ENCODE measurements around the gene INF2.

The INF2 gene

DNA sequence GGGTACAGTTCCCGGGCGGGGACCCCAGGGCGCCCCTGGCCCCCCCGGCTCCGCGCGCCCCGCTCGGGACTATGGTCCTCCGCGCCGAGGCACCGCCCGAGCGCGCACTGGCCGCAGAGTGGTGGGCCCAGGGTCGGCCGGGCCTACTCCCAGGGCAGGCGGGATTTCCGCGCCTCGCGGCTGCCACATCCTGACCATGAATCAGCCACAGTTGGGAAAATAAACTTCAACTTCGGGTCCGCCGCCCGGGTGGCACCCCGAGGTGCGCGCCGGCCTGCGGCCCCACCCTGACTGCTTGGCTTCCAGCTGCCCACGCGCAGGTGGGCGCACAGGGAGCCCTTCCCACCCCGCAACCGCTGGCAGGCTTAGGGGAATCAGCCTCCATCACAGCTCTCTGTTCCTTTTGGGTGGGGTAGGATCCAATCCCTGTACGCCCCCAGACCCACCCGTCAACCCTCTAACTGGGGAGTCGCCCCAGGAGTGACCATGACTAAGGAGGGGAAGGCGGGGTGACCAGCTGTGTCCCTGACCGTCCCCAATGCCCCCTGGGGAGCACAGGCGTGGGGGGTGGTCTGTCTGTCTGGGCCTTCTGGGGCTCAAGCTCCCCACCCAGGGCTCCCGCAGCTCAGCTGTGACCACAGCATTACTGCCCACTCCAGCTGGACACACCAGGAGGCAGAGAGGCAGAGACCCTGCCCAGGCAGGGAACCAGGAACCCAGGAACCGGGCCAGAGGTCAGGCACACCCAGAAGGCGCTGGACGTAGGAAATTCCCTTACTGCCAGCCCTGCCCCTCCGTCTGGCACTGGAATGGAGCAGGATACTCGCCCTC lies 678 bp downstream of the INF2 start:
- DNase-seq (ENCODE audit: low read depth), result no peak

DNA sequence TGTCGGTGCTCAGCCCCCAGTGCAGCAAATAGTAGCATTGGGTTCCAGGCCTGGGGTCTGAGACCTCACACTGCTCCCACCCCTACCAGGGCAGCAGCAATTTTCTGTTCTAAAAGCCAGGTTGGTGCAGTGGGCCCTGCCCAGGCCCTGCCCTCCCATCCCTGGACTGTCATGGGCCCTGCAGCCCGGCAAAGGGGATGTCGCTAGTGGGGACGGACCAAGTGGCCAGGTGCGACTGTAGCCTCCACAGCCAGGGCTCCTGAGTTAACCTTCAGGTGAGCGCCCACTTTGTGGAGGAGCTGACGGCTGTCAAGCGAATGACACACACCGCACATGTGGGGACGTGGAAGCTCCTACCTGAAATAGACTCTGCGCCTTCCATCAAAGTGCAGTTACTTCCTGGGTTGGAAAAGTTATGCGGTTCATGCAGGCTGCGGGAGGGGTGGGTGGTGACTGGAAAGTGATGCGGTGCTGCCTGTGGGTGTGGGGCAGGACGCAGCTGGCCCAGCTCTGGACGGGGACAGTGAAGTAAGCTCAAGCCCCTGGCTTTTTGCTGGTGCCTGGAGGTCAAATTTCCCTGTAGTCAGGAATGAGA lies 1.5 kb downstream of the INF2 start:
- no peak for DNase-seq (ENCODE audit: low read depth)

DNA sequence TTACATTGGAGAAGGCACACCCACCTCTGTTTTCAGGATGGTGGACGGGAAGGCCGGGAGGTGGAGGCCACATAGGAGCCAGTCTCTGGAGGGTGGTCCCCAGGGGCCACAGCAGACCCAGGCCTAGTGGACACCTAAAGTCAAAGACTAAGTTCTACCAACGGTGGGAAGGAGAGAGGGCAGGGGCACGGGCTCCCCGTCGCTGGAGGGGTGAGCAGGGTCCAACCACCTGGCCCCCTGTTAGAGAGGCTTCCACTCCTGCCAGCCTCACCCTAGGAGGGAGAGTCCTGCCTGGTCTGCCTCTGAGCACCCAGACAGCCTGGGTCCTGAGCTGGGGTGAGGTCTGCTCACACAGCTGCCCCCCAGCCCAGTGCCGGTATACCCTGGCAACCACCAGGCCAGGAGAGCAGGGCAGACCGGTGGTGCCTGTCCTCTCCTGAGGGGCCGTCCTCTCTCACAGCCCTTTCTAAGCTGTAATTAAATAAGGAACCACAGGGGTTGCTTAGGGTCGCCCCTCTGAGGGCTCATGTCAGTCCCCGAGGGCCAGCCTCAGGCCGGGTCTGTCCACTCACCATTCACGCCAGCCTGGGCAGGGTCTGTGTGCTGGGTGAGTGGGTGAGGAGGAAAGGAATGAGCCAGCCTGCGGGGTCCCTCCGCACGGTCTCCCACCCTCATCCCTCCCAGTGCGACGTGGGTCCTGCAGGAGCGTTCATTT lies 2.3 kb downstream of the INF2 start:
- DNase-seq (ENCODE audit: low read depth), result no peak

DNA sequence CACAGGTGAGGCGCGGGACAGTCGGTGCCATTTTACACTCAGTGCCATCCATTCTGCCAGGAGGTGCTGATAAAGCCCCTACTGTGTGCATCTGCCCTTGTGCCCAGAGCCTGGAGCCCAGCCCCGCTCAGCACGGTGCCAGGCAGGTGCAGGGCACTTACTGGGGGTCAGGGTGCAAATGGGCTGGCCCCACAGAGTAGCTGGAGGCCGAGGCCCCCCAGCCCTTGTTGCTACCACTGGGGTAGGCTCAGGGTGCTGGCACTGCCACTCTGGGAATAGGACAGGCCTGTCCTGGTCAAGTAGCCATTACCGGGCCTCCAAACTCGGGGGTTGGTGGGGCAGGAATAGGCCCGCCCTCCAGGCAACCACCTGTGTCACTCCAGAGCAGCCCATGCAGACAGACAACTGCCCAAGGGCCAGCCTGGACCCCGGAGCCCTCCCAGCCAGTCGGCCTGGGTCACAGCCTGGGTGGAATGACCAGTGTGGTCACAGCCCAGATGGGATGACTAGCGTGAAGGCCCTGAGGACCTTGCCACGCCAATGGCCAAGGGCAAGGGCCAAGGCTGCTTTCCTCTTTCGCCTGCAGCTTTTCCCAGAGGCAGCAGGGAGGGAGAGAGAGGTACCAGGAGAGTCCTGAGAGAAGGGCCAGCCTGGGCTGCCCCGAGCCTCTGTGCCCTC lies 3.0 kb downstream of the INF2 start:
- no peak for DNase-seq (ENCODE audit: low read depth)

DNA sequence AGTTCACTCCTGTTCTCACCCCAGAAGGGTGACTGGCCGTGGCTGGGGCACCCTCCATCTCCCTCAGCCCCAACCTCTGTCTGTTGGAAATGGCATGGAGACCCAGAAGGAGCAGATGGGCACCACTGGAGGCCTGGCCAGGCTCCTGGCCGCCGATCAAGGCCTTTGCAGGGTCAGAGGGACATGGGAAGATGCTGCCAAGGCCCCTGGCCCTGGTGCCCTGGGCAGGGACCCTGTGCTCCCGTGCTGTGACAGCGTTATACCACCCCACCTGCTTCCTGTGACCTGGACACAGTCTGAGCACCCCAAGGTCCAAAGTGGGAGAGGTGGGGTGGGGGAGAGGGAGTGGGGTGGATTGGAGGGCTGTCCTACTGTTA lies 3.5 kb downstream of the INF2 start:
- DNase-seq (ENCODE audit: low read depth), result no peak

DNA sequence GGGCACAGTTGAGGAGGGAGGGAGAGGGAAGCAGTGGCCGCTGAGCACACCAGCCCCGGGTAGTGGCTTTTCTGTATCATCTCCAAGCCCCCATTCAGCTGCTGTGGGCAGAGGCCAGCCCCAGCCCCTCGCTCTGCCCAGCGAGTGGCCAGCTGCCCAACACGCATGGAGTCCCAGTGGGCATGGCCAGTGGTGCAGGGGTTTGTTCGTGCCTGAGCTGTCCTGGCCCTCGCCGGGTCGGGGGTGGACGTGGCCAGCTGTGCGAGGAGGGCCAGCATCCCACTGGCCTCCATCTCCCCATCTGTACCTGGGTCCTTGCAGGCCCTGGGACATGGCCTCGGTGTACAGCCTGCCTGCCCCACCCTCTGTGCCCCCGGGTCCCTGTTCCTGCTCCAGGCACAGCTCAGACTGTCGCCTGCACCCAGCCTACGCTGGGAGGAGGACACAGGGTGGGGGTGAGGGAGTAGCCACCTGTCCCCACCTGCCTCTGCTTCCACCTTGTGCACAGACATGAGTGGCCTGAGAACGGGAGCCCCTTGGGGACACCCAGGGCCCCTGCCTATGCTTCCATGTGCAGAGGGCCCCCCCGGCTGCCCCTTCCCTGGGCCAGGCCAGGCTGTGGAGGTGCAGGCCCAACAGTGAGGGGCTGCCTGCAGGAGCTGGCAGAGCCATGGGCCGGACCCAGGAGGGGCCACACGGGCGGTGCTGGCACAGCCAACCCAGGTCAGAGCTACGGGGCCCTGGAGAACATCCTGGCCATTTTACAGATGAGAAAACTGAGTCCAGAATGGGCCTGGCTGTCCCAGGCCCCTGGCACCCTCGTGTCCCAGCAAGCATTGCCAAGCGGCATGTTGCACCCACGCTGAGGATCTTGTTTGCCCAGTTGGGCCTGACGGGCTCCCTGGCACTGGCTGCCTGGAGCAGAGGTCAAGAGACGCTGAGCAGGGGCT lies 4.3 kb downstream of the INF2 start:
- no peak for DNase-seq (ENCODE audit: low read depth)

DNA sequence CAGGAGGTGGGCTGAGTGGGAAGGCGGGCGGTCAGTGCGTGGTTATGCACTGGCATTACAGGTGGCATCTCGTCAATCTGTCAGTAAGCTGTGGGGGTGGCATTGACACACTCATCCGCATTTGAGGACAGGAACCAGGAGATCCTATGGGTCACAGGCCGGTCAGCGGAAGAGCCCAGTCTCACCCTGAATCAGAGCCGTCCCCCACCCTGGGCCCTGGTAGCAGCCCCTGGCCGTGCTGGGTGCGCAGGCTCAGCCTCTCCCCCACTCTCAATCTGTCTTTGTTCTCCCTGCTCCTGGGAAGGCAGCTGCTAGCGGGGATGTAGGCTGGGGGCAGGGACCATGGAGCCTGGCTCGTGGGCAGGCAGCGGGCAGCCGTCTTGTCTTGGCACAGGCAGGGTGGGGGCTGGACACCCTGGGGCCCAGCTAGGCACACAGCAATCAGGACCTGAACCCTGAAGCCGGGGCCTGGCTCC lies 5.1 kb downstream of the INF2 start:
- no peak for DNase-seq (ENCODE audit: low read depth)

DNA sequence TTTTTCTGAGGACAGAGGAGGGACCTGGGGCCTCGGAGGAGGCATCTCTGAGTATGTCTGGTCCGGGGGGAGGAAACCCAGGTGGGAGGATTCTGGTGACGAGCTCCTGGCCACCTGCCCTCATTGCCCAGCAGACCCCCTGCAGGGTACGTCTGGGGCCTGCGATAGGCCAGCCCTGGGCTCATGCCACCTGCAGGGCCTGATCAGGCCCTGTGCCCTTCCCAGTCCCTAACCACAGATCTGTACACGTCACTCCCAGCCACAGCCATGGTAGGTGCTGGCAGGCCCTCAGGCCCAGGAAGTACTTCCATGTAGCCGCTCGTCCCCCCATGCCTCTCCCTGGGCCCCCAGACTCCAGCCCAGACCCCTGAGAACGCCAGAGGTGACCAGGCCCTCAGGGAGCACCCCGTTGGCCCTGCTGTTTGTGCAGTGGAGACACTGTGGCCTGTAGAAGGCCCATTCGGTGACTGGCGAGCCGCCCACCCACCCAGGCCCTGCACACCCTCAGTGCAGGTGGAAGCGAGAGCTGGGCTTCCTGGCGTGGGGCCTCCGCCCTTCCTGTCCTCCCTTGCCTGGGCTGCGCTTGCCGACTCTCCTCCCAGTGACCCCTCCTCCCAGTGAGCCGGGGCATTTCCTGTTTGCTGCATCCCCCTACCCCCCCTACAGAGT lies 5.7 kb downstream of the INF2 start:
- no peak for DNase-seq (ENCODE audit: low read depth)

DNA sequence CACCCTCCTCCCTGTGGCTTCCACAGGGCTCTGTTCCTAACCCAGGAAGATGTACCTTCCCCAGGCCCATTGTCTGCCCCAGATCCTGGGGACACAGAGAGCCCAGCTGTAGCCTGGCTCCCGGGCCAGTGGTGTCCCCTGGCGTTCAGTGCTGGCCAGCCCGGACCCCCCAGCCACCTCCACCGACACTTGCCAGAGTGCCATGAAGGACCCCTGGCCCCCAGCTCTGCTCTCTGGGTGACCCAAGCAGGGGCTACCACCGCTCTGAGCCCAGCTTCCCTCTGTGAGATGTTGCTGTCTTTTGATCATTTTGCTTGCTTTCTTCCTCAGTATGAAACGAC lies 6.2 kb downstream of the INF2 start:
- DNase-seq (ENCODE audit: low read depth), result no peak

DNA sequence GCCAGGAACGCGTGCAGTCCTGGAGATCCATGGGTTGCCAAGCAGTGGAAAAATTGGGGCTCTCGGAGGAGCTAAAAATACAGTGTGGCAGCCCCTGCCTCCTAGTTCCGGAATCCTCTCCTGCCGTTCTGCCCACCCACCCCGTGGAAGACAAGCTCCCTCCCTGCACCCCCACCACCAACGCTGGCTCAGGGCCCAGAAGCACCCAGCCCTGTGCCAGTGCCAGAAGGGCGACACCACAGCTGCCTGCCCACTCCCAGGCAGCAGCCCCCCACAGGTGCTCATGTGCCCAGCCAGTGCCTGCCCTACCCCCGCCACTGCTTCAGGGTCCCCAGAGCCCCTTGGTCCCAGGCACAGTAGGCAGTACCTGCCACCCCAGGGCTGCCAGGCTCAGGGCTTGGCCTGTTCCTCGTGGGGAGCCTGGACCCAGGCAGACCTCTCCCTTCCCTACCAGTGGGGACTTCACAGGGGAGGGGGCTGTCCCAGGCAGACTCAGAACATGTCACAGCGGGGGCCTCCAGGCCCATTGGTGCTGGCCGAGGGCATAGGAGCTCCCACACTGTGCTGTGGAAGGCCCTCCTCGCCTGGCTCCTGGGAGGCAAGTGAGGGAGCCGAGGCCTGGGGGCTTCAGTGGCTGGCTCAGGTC lies 7.4 kb downstream of the INF2 start:
- DNase-seq (ENCODE audit: low read depth), result no peak

DNA sequence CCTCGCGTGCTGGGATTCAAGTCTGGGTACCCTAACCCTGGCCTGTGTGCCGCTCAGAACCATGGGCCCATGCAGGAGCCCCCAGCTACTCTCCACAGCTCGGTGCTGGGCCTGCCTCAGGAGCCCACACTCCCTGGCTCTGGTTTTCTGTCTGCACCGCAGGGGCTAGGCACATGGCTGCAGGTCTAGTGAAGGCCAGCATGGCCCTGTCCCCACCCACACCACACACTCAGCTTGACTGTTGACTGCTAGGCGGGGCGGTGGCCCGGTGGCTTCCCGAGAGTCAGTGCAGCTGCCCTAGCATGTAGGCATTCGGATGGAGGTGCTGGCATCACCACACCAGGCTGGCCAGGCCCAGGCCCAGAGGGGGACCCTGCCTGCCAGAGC lies 7.9 kb downstream of the INF2 start:
- no peak for DNase-seq (ENCODE audit: low read depth)

DNA sequence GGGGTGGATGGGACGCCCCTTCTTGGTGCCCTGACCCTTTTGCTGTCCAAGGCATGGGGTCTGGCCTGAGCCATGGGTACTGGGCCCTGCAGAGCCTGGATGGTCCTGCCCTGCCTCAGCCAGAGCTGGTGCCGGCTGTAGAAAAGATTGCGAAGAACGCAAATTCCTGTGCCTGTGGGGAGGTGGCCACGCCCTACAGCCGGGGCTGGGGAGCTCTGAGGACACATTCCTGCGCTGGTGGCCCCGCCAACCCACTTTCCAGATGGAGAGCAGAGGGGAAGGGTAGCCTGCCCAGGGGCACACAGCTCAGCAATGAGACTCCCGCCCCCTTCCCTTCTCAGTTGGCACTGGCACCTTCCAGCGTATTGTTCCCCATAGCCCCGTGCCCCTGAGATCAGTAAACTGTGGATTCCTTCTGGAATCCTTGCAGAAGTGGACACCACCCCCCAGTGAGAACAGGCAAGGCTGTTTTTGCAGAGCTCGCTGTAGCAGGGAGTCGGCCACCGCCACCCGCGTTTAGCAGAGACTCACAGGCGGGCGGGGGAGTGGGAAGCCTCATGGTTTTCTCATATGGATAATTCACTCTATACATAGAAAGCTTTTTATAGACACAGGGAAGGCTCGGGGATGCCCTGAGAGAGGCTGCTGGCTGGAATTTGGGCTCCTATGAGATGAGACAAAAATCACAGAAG lies 8.6 kb downstream of the INF2 start:
- DNase-seq (ENCODE audit: low read depth), result no peak

DNA sequence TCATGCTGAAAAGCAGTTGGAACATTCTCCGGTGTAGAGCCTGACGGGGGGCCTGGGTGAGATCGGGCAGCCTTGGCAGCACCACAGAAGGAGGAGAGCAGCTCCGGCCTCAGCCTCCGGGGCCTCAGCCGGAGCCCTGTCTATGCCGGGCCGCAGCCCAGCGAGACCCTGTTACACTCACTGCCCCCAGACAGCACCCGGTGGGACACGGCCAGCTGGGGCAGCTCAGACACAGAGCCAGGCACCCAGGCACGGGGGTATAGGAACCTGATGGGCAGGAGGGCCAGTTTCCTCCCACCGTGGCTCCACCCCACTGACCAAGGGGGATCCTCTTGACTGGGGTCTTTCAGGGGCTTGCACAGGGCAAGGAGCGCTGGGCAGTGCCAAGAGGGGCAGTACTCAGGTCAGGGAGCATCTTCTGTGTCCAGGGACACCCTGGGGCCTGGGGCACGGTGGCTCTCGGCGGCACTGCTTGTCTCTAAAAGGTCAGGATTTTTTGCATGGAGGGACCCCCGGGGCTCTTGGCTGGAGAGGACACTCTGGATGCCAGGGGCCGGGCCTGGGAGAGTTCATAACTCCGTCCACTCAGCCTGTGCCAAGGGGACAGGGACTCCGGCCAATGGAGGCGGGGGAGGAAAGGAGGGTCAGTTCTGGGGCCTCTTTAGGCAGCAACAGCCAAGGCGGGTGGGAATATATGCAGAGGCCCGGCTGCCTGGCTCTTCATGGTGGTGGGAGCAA lies 9.4 kb downstream of the INF2 start:
- no peak for DNase-seq (ENCODE audit: low read depth)

DNA sequence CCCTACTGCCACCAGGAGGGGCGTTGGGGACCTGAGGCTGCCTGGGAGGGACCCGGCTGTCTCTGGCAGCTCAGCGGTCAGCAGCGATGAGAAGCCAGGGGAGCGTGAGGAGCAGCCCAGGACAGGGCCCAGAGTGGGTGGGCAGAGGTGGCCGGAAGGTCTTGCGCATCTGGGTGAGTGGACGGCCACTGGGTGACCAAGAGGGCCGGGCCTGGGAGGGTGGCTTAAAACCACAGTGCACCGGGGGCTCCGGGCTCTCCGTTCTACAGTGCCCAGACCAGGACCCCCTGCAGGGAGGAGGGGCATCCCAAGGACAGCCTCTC lies 10.0 kb downstream of the INF2 start:
- no peak for DNase-seq (ENCODE audit: low read depth)

DNA sequence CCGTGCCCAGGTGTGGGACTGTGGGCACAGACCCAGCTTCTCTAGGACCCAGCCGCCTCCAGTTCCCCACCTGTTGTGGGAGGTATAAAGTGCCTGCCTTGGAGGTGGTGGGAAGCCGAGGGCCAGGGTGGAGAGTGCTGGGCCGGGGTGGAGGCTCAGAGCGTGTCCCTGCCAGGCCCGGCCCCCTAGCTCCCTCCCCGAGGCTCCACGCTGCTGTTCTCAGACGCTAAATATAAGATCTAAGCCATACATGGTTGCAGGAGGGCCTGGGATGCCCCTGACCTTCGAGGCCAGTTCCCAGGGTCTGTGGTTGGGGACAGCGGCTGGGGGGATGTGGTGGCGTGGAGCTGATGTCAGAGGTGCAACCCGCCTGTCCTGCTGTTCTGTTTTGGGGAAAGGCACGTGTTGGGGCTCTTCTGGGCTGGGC lies 10.8 kb downstream of the INF2 start:
- DNase-seq (ENCODE audit: low read depth), result no peak

DNA sequence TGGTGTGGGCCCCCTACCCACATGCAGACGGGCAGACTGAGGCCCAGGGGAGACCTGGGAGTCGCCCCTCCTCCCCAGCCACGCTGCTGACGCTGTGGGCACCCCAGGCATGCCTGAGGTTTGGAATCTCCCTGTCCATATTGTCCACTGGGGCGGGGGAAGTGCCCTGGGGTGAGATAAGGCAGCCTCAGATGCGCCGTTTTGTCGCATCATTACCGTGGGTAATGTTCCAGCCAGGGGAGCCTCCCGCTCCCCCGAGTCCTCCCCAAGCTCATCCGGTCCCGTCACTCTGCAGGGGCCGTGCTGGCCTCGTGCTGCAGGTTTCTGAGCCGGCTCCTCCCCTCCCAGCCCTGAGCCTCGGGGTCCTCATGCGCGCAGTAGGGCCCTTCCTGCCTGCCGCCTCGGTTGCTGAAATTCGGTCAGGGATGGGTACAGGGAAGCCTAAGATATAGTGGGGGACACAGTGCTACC lies 11.4 kb downstream of the INF2 start:
- no peak for DNase-seq (ENCODE audit: low read depth)

DNA sequence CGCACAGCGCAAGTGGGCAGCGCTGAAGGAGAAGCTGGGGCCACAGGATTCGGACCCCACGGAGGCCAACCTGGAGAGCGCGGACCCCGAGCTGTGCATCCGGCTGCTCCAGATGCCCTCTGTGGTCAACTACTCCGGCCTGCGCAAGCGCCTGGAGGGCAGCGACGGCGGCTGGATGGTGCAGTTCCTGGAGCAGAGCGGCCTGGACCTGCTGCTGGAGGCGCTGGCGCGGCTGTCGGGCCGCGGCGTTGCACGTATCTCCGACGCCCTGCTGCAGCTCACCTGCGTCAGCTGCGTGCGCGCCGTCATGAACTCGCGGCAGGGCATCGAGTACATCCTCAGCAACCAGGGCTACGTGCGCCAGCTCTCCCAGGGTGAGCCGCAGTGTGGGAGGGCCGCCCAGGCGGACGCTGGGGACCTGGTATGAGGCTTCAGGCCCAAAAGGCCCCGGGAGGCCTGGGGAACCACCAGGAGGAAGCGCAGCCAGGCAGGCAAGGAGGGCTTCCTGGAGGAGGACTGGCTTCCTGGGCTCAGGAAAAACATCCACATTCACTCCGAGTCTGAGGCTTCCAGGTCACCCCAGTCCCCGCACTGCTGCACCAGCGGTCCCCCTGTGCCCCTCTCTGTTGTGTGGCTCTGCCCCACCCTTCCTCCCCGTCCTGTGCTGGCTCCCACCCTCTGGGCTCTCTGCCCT lies 12.1 kb downstream of the INF2 start:
- no peak for DNase-seq (ENCODE audit: low read depth)

DNA sequence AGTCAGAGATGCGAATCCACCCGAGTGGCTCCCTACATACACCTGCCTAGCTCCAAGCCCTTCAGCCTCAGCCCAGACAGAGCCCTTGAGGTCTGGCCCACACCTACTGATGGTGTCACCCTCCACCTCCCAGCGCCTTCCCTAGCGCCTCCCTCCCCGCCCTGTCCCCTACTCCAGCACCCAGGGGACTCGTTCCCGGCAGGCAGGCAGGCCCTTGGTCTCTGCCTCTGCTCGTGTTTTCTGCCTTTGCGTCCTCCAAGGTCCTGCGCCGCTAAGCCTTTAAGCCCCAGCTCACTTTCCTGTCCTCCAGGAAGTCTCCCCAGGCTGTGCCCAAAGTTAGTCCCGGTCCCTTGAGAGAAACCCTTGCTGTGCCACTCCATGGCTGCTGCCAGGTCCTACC lies 12.7 kb downstream of the INF2 start:
- DNase-seq (ENCODE audit: low read depth), result no peak

DNA sequence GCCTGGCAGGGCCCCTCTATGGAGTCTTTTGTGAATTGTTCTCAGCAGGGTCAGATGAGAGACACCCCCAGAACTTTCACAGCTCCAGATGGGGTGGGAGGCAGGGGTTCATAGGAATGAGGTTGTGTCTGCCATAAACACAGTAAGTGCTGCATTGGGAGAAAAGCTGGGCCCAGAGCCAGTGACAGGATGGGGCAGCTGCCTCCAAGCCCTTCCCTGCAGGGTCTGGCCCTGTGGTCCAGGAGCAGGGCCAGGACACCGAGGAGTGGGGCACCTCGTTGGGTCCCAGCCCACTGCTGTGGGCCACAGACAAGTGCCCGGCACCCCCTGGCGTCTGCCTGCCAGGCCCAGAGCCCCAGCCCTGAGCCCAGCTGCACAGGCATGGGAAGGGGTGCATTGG lies 13.3 kb downstream of the INF2 start:
- DNase-seq (ENCODE audit: low read depth), result no peak
